Right lobe of liver (tissue), 4 donors: ENCODE data around the gene PCSK6.

Experiments used
- POLR2A ChIP-seq: fragments of 450-650 bp; IDR thresholded peaks from one replicate; pipeline ENCODE4 v1.6.1; 2017; ENCODE audit warnings: antibody characterized with exemption, mild to moderate bottlenecking
- TF ChIP-seq, protein P1 (sequence below), 4 donors: fragments of 200-600 bp in 3 of 4; fragments of 450-650 bp in 1 of 4; IDR thresholded peaks; one replicate each; pipeline versions ENCODE4 v1.5.1 to v1.8.0; 2016 to 2022; ENCODE audit warnings: antibody characterized with exemption in 4 of 4, mild to moderate bottlenecking in 2 of 4
- donor health status: DM: no; HTN: no; CAD: no.
- donor health status: DM: no; HTN: no; CAD: no.
- donor health status: DM: no; HTN: yes; CAD: no.

DNA sequence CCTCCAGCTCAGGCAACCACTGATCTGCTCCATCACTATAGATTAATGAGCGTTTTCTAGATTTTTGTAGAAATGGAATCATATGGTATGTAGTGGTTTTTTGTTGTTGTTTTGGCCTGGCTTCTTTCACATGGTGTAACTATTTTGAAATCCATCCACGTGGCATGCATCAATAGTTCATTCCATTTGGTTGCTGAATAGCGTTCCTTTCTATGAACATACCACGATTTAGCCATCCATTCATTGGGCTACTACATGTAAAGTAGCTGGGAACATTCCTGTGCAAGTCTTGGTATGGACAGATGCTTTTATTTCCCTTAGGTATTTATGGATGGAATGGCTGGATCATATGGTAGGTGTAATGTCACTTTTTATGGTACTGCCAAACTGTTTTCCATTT lies 227.0 kb downstream of the PCSK6 start:
- TF ChIP-seq POLR2A: no peak
- TF ChIP-seq, protein P1, sequence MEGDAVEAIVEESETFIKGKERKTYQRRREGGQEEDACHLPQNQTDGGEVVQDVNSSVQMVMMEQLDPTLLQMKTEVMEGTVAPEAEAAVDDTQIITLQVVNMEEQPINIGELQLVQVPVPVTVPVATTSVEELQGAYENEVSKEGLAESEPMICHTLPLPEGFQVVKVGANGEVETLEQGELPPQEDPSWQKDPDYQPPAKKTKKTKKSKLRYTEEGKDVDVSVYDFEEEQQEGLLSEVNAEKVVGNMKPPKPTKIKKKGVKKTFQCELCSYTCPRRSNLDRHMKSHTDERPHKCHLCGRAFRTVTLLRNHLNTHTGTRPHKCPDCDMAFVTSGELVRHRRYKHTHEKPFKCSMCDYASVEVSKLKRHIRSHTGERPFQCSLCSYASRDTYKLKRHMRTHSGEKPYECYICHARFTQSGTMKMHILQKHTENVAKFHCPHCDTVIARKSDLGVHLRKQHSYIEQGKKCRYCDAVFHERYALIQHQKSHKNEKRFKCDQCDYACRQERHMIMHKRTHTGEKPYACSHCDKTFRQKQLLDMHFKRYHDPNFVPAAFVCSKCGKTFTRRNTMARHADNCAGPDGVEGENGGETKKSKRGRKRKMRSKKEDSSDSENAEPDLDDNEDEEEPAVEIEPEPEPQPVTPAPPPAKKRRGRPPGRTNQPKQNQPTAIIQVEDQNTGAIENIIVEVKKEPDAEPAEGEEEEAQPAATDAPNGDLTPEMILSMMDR (IDR thresholded peaks at IDR 0.05): no peak
